ENCODE measurements around the gene PLK4. TPM values are rescaled to one million over a fixed set of nuclear protein-coding genes. Genes with fewer than 3 reads are reported as not detected.

The PLK4 gene
- total and polyA plus RNA-seq, 2 of the 4 experiments (the other 2 are of a cell fraction): 11.2 to 15.1 TPM

DNA sequence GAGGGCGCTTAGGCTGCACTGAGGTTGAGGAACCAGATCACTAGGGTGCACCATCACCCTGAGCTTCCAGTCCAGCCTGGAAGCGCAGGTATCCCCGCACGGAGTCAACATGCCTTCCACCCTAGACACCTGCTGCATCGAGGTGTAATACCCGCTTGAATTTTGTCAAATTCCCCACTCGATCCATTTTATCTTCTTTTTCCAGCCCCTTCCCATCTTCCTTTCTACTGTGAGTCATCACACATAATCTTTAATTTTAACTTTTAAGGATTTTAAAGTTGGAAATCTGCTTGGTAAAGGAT lies 821 bp downstream of the PLK4 start:
- H4K5ac ChIP-seq (ENCODE audit: low read depth, low read length): no peak overlapping the region
- no TSS peak for BruUV-seq (replicated peaks)
- no peaks in the 10 kb centered on the region for H3K27me3 ChIP-seq (ENCODE audit: control insufficient read depth, insufficient read depth, low read length)
- no peak overlapping the region for H3K18ac ChIP-seq (ENCODE audit: low read depth, low read length)
- peak overlapping the region; percentile 94 for H2AFZ ChIP-seq (replicated peaks; ENCODE audit: low read length, poor library complexity)
- peak overlapping the region; percentile 77 for H3K4me3 ChIP-seq (ENCODE audit: insufficient read depth, low read depth, low read length)
- no peaks in the 10 kb centered on the region for H3K9me3 ChIP-seq (ENCODE audit: control insufficient read depth, insufficient read depth, low read length)
- H3K23ac ChIP-seq (ENCODE audit: low read depth, low read length): no peak overlapping the region
- dilution Hi-C loops (cut with HindIII; ENCODE audit: low sequenced_read_pairs, unreplicated experiment) (no loop called here), in situ Hi-C loops (cut with MboI; ENCODE audit: low sequenced_read_pairs) (no loop called here), intact Hi-C loops (cut with micrococcal nuclease) (loop anchor here (5.0 kb wide), 2 partner anchors 74 to 99 kb away; partner anchors contain the start of gene HSPA4L)
- no peak overlapping the region for H4K91ac ChIP-seq (ENCODE audit: insufficient read depth, low read depth, low read length)
- no peaks in the 10 kb centered on the region for H4K20me1 ChIP-seq (ENCODE audit: insufficient read depth, low read length)
- no CpG with 5 or more reads among the region's 7 CpGs for WGBS, 2 experiments (ENCODE audit: extremely low coverage in 2 of 2, insufficient read length in 1 of 2)
- no peaks in the 10 kb centered on the region for H3K4me1 ChIP-seq (ENCODE audit: control insufficient read depth, insufficient read depth, low read length)
- ChIA-PET CTCF (no interaction called here), POLR2A (ENCODE audit: unreplicated experiment) (interaction anchor here (0.5 kb wide), 1 partner anchor 991 kb away, joined by 3 read pairs; no protein-coding TSS in a partner anchor)
- no peaks in the 10 kb centered on the region for H3K9me1 ChIP-seq (ENCODE audit: insufficient read depth, low read length)
- H2BK20ac ChIP-seq (ENCODE audit: low read depth, low read length): no peak overlapping the region
- no peak overlapping the region for H3K56ac ChIP-seq (ENCODE audit: extremely low read depth, insufficient read depth, low read length)
- H2BK120ac ChIP-seq (ENCODE audit: low read depth, low read length): no peak overlapping the region
- H3K27ac ChIP-seq (ENCODE audit: insufficient read depth, low read length): no peak overlapping the region; the same call in 1 of the 2 replicates
- peaks cover 10 to 26% of the 10 kb centered on the region in 2 experiments for H3K79me1 ChIP-seq (ENCODE audit: low read depth in 1 of 2, low read length in 2 of 2)
- H2AK9ac ChIP-seq (replicated peaks; ENCODE audit: low read depth, low read length, poor library complexity): peak overlapping the region; percentile 0
- peaks cover 3% of the 10 kb centered on the region; the same call in 1 of the 2 replicates for H3K36me3 ChIP-seq (ENCODE audit: control insufficient read depth, insufficient read depth, low read length)
- no peak for TF ChIP-seq RCOR1 (IDR thresholded peaks at IDR 0.05; ENCODE audit: insufficient replicate concordance, low read length)
- TF ChIP-seq, protein P1, sequence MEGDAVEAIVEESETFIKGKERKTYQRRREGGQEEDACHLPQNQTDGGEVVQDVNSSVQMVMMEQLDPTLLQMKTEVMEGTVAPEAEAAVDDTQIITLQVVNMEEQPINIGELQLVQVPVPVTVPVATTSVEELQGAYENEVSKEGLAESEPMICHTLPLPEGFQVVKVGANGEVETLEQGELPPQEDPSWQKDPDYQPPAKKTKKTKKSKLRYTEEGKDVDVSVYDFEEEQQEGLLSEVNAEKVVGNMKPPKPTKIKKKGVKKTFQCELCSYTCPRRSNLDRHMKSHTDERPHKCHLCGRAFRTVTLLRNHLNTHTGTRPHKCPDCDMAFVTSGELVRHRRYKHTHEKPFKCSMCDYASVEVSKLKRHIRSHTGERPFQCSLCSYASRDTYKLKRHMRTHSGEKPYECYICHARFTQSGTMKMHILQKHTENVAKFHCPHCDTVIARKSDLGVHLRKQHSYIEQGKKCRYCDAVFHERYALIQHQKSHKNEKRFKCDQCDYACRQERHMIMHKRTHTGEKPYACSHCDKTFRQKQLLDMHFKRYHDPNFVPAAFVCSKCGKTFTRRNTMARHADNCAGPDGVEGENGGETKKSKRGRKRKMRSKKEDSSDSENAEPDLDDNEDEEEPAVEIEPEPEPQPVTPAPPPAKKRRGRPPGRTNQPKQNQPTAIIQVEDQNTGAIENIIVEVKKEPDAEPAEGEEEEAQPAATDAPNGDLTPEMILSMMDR (conservative IDR thresholded peaks at IDR 0.05; ENCODE audit: low read depth, low read length): peak; percentile 11; the same call in 1 of the 2 replicates
- TF ChIP-seq RAD21 (IDR thresholded peaks at IDR 0.05; ENCODE audit: low read length): peak; percentile 18; the same call in 1 of the 2 replicates
- no peak for TF ChIP-seq FOS (IDR thresholded peaks at IDR 0.05; ENCODE audit: low read depth, low read length)
- TF ChIP-seq MXI1 (IDR thresholded peaks at IDR 0.05; ENCODE audit: borderline replicate concordance, low read depth, low read length): no peak
- TF ChIP-seq CHD1 (IDR thresholded peaks at IDR 0.05; ENCODE audit: low read depth, low read length): no peak
- no peak for TF ChIP-seq MAFK (IDR thresholded peaks at IDR 0.05; ENCODE audit: low read depth, low read length)
- no peak for TF ChIP-seq CEBPB (IDR thresholded peaks at IDR 0.05; ENCODE audit: low read depth, low read length)
- no peak for TF ChIP-seq BHLHE40 (IDR thresholded peaks at IDR 0.05; ENCODE audit: low read depth, low read length)
- TF ChIP-seq SMC3 (IDR thresholded peaks at IDR 0.05; ENCODE audit: low read depth, low read length): no peak
- H2BK15ac ChIP-seq (ENCODE audit: low read depth, low read length): no peak overlapping the region
- no peak overlapping the region for H3K4ac ChIP-seq (ENCODE audit: low read depth, low read length)
- DNase-seq: no peak
- peak overlapping the region; percentile 99 for H3K4me2 ChIP-seq (ENCODE audit: low read depth, low read length)
- no peak overlapping the region for H3K9ac ChIP-seq (ENCODE audit: low read depth, low read length)
- no peak overlapping the region for H2AK5ac ChIP-seq (ENCODE audit: low read depth, low read length)
- no peak overlapping the region for H2BK5ac ChIP-seq (ENCODE audit: low read depth, low read length, poor library complexity, severe bottlenecking)
- no peak overlapping the region for H4K8ac ChIP-seq (ENCODE audit: low read depth in 2 of 2, low read length in 2 of 2)
- no peak overlapping the region for H3K14ac ChIP-seq (replicated peaks; ENCODE audit: low read depth, low read length)
- no peak for ATAC-seq (ENCODE audit: low read depth)
